ENCODE data around the gene MATN1.

The MATN1 gene

GRCh38 chr1:30757352-30758120, 34.2 kb upstream of the MATN1 start, which contains the start of gene LAPTM5:
LAPTM5 (minus strand) TSS chr1:30757774; CDS start chr1:30757745, 29 bp downstream.
- no peak for DNase-seq (ENCODE audit: low spot score)

GRCh38 chr1:30756545-30757351, 33.4 kb upstream of the MATN1 start:
- DNase-seq (ENCODE audit: low spot score), result no peak

DNA sequence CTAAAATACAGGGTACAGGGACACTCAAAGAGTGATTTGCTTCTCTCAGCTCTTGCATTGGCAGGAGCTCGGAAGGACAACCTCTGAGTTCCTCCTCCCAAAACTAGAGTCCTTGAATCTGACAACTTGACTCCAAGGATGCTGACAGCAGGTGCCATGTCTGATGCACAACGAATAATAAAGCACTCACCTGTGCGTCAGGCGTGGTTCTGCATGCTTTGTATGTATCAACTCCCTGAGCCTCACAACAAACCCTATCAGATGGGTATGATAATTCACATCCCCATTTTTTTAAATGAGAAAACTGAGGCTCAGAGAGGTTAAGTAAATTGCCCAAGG, 32.8 kb upstream of the MATN1 start:
- no peak for DNase-seq (ENCODE audit: low spot score)

DNA sequence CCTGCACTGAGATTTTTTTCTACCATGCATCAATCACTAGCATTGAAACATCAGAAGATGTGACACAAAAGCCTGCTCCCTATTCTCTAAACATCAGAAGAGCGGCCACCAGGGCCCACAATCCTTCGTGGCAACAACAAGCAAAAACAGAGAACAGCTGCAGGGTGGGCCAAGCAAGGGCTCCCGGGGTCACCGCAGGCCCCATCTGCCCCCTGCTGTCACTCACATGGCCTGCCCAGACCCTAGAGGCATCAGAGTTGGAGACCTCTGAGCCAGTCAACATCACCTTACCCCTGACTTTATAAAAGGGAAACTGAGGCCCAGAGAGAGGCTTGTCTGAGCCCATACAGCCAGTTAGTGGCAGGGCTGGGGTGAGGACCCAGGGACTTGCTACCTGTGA, 32.4 kb upstream of the MATN1 start:
- no peak for DNase-seq (ENCODE audit: low spot score)

GRCh38 chr1:30755334-30755733, 31.9 kb upstream of the MATN1 start:
- DNase-seq (ENCODE audit: low spot score), result no peak

GRCh38 chr1:30754684-30755171, 31.3 kb upstream of the MATN1 start:
- DNase-seq (ENCODE audit: low spot score), result no peak

- no peak for DNase-seq (ENCODE audit: low spot score)
Observed at GRCh38 chr1:30753660-30754123, 30.3 kb upstream of the MATN1 start.

GRCh38 chr1:30753118-30753517, 29.7 kb upstream of the MATN1 start:
- DNase-seq (ENCODE audit: low spot score), result no peak

GRCh38 chr1:30752651-30752908, 29.2 kb upstream of the MATN1 start:
- no peak for DNase-seq (ENCODE audit: low spot score)

GRCh38 chr1:30751830-30752650, 28.7 kb upstream of the MATN1 start:
- no peak for DNase-seq (ENCODE audit: low spot score)

GRCh38 chr1:30750731-30751291, 27.4 kb upstream of the MATN1 start:
- DNase-seq (ENCODE audit: low spot score), result no peak

- no peak for DNase-seq (ENCODE audit: low spot score)
Observed at GRCh38 chr1:30749691-30750583, 26.6 kb upstream of the MATN1 start.

- no peak for DNase-seq (ENCODE audit: low spot score)
Observed at GRCh38 chr1:30748699-30749401, 25.5 kb upstream of the MATN1 start.

GRCh38 chr1:30748098-30748698, 24.8 kb upstream of the MATN1 start:
- DNase-seq (ENCODE audit: low spot score), result no peak

GRCh38 chr1:30747033-30748008, 23.9 kb upstream of the MATN1 start:
- no peak for DNase-seq (ENCODE audit: low spot score)

- no peak for DNase-seq (ENCODE audit: low spot score)
Observed at GRCh38 chr1:30746212-30747032, 23.0 kb upstream of the MATN1 start.

DNA sequence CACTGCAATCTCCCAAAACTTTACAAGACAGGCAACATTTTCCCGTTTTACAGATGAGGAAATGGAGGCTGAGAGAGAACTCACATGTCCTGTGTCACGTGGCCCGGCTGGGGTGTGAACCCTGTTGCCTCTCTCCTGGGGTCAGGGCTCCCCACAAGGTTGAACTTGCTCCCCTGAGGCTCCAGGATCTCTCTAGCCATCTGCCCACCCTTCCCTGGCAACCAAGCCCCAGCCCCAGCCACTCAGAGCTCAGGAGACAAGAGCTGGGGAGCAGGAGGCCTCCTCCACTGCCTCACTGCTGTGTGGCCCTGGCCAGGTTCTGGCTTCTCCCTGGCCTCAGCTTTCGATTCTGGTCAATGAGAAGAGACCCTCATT, 22.4 kb upstream of the MATN1 start:
- no peak for DNase-seq (ENCODE audit: low spot score)
